ENCODE measurements around the gene SPACA5. TPM values are rescaled to one million over a fixed set of nuclear protein-coding genes. Genes with fewer than 3 reads are reported as not detected.
"Not testable (repeated sequence)": the region's sequence is repeated elsewhere in the genome, so short reads cannot be mapped to it uniquely, and the experiment has no call there.

SPACA5 gene
- polyA plus RNA-seq, 1 donor (not counting 4 experiments of a cell fraction or from before 2014, with no cell fraction given) = not detected

DNA sequence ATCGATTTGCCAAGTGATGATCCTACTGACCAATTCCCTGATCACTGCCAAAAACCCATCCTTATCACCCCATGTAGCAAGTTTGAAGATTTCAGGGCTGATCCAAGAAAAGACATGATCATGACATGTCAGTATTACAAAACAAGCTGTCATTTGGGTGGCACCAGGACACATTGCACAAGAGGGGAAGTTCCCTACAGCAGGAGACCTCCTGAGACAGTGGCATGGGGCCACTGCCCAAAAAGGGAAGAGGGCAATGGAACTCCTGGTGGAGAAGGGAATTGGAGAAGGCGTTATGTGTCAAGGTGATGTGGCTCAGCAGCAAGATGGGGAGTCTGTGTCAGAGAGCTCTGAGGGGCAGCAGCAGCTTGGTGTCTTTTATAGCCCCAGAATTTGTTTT is 46.4 kb upstream of the SPACA5 start:
- no peak overlapping the region for H3K4me3 ChIP-seq (ENCODE audit: control insufficient read depth in 2 of 3, extremely low read depth in 1 of 3, insufficient read depth in 2 of 3, low read depth in 1 of 3, low read length in 3 of 3)
- DNase-seq (ENCODE audit: low read depth, low spot score) = no peak
- H3K27me3 ChIP-seq (ENCODE audit: control insufficient read depth, extremely low read depth, insufficient read depth, low read length) = no peaks in the 10 kb centered on the region
- H3K9me1 ChIP-seq (ENCODE audit: control insufficient read depth, extremely low read depth, insufficient read depth, low read length) = no peaks in the 10 kb centered on the region
- no peak overlapping the region for H2AFZ ChIP-seq (ENCODE audit: control insufficient read depth, low read length)
- no peak for FAIRE-seq
- no peaks in the 10 kb centered on the region for H3K4me1 ChIP-seq (ENCODE audit: control insufficient read depth, extremely low read depth, insufficient read depth, low read length)
- H4K20me1 ChIP-seq (ENCODE audit: control insufficient read depth, extremely low read depth, insufficient read depth, low read length) = no peaks in the 10 kb centered on the region
- H3K79me2 ChIP-seq (ENCODE audit: control insufficient read depth, insufficient read depth, low read length) = no peaks in the 10 kb centered on the region
- no peaks in the 10 kb centered on the region for H3K36me3 ChIP-seq (ENCODE audit: control insufficient read depth in 2 of 2, extremely low read depth in 1 of 2, insufficient read depth in 2 of 2, low read length in 2 of 2)
- H3K9ac ChIP-seq (ENCODE audit: control insufficient read depth, extremely low read depth, insufficient read depth, low read length) = no peak overlapping the region
- no peak overlapping the region for H3K4me2 ChIP-seq (ENCODE audit: control insufficient read depth, extremely low read depth, insufficient read depth, low read depth, low read length)
- peaks cover 4% of the 10 kb centered on the region for H3K9me3 ChIP-seq (ENCODE audit: control insufficient read depth, low read depth, low read length)
- dilution Hi-C loops (cut with MboI; ENCODE audit: extremely low pct_ligation_motif_present, low sequenced_read_pairs) = no loop called here
- TF ChIP-seq EZH2 (IDR thresholded peaks at IDR 0.05; ENCODE audit: low read length) (no peak), CTCF (optimal IDR thresholded peaks at IDR 0.05 in 1 of 3, IDR thresholded peaks at IDR 0.05 in 1 of 3, conservative IDR thresholded peaks at IDR 0.05 in 1 of 3; ENCODE audit: extremely low read depth in 1 of 3, insufficient read depth in 2 of 3, low read length in 3 of 3) (no peak)
- no peak overlapping the region for H3K27ac ChIP-seq (ENCODE audit: control insufficient read depth, insufficient read depth, low read length)

DNA sequence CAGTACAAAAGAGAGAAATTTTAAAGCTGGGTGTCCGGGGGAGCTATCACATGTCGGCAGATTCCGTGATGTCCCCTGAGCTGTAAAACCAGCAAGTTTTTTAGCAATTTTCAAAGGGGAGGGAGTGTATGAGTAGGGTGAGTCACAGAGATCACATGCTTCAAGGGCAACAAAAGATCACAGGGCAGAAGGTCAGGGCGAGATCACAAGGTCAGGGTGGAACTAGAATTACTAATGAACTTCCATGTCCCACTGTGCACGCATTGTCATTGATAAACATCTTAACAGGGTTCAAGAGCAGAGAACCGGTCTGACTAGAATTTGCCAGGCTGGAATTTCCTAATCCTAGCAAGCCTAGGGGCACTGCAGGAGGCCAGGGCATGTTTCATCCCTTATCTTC is 45.0 kb upstream of the SPACA5 start:
- H3K4me3 ChIP-seq (ENCODE audit: control insufficient read depth in 2 of 3, extremely low read depth in 1 of 3, insufficient read depth in 2 of 3, low read depth in 1 of 3, low read length in 3 of 3); DNase-seq (ENCODE audit: low read depth, low spot score); H4K20me1 ChIP-seq (ENCODE audit: control insufficient read depth, extremely low read depth, insufficient read depth, low read length); H3K9ac ChIP-seq (ENCODE audit: control insufficient read depth, extremely low read depth, insufficient read depth, low read length); H3K9me1 ChIP-seq (ENCODE audit: control insufficient read depth, extremely low read depth, insufficient read depth, low read length); H3K79me2 ChIP-seq (ENCODE audit: control insufficient read depth, insufficient read depth, low read length); H3K4me2 ChIP-seq (ENCODE audit: control insufficient read depth, extremely low read depth, insufficient read depth, low read depth, low read length); H3K9me3 ChIP-seq (ENCODE audit: control insufficient read depth, low read depth, low read length); H3K36me3 ChIP-seq (ENCODE audit: control insufficient read depth in 2 of 2, extremely low read depth in 1 of 2, insufficient read depth in 2 of 2, low read length in 2 of 2); FAIRE-seq; H3K27me3 ChIP-seq (ENCODE audit: control insufficient read depth, extremely low read depth, insufficient read depth, low read length); dilution Hi-C loops (cut with MboI; ENCODE audit: extremely low pct_ligation_motif_present, low sequenced_read_pairs); H3K4me1 ChIP-seq (ENCODE audit: control insufficient read depth, extremely low read depth, insufficient read depth, low read length); H2AFZ ChIP-seq (ENCODE audit: control insufficient read depth, low read length); H3K27ac ChIP-seq (ENCODE audit: control insufficient read depth, insufficient read depth, low read length): not testable (repeated sequence)

- H3K36me3 ChIP-seq (ENCODE audit: control insufficient read depth in 2 of 2, extremely low read depth in 1 of 2, insufficient read depth in 2 of 2, low read length in 2 of 2); H3K9me1 ChIP-seq (ENCODE audit: control insufficient read depth, extremely low read depth, insufficient read depth, low read length); H3K4me1 ChIP-seq (ENCODE audit: control insufficient read depth, extremely low read depth, insufficient read depth, low read length); H2AFZ ChIP-seq (ENCODE audit: control insufficient read depth, low read length); H3K4me2 ChIP-seq (ENCODE audit: control insufficient read depth, extremely low read depth, insufficient read depth, low read depth, low read length); H3K27me3 ChIP-seq (ENCODE audit: control insufficient read depth, extremely low read depth, insufficient read depth, low read length); H3K9me3 ChIP-seq (ENCODE audit: control insufficient read depth, low read depth, low read length); dilution Hi-C loops (cut with MboI; ENCODE audit: extremely low pct_ligation_motif_present, low sequenced_read_pairs); H3K9ac ChIP-seq (ENCODE audit: control insufficient read depth, extremely low read depth, insufficient read depth, low read length); H4K20me1 ChIP-seq (ENCODE audit: control insufficient read depth, extremely low read depth, insufficient read depth, low read length); H3K27ac ChIP-seq (ENCODE audit: control insufficient read depth, insufficient read depth, low read length); FAIRE-seq; DNase-seq (ENCODE audit: low read depth, low spot score); H3K4me3 ChIP-seq (ENCODE audit: control insufficient read depth in 2 of 3, extremely low read depth in 1 of 3, insufficient read depth in 2 of 3, low read depth in 1 of 3, low read length in 3 of 3); H3K79me2 ChIP-seq (ENCODE audit: control insufficient read depth, insufficient read depth, low read length): not testable (repeated sequence)
Observed at GRCh38 chrX:47965526-47965925, 41.3 kb upstream of the SPACA5 start.

Data from keratinocyte (primary cell).